ENCODE measurements around the gene ZNF473.

GRCh38 chr19:50060107-50060506, 34.3 kb downstream of the ZNF473 start:
- TF ChIP-seq CTCF (optimal IDR thresholded peaks at IDR 0.05 in 1 of 3, IDR thresholded peaks at IDR 0.05 in 1 of 3, conservative IDR thresholded peaks at IDR 0.05 in 1 of 3; ENCODE audit: extremely low read depth in 1 of 3, insufficient read depth in 2 of 3, low read length in 3 of 3) (no peak), EZH2 (IDR thresholded peaks at IDR 0.05; ENCODE audit: low read length) (no peak)

Data from keratinocyte (primary cell).